Omental fat pad (tissue), 4 donors: Measurements from ENCODE around the gene FANCC. TPM values are rescaled to one million over a fixed set of nuclear protein-coding genes. Genes with fewer than 3 reads are reported as not detected.

Experiments used
- ATAC-seq: fragments of 150-250 bp; one replicate; pipeline ENCODE4 v1.9.1; 2016; ENCODE audit warnings: mild to moderate bottlenecking, moderate library complexity; ENCODE audit not compliant: low FRiP score
- DNase-seq: peaks from one replicate; pipeline ENCODE4 v3.0.0-alpha.2; 2019; ENCODE audit warnings: low spot score
- total RNA-seq, 4 donors: library from RNA; depleted of rRNA; stranded (reverse); fragments of >200 nt; gene quantifications; one replicate each; pipeline ENCODE4 v1.1.0, GENCODE V29; 2016
- TF ChIP-seq, protein P1 (sequence below), 3 donors: fragments of 450-650 bp; IDR thresholded peaks; one replicate each; pipeline ENCODE4 v1.5.1; 2016 to 2017; ENCODE audit warnings: antibody characterized with exemption in 3 of 3, mild to moderate bottlenecking in 3 of 3, moderate library complexity in 2 of 3

Gene FANCC
- total RNA-seq, 4 donors from 2014 or later, result 4.6 to 6.8 (median 6.1) TPM

DNA sequence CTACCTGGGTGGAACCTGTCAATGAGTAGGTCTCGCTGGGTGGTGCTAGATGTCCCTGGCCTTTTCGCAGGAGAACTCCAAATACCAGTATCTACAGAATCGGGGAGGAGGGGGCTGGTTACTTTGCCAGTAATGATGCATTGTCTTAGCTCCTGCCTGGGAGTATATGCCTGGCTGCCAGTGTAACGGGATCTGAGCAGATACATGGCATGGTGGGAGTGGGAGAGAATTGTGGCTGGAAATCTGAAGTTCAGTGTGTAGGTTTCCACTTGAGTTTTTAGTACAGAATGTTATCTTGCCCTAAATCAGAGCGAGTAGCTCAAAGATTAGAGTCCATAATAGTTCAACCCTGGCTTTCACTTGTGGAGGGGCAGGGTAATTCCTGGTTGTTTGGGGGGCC is 38.0 kb upstream of the FANCC start:
- no peak for DNase-seq
- TF ChIP-seq, protein P1, sequence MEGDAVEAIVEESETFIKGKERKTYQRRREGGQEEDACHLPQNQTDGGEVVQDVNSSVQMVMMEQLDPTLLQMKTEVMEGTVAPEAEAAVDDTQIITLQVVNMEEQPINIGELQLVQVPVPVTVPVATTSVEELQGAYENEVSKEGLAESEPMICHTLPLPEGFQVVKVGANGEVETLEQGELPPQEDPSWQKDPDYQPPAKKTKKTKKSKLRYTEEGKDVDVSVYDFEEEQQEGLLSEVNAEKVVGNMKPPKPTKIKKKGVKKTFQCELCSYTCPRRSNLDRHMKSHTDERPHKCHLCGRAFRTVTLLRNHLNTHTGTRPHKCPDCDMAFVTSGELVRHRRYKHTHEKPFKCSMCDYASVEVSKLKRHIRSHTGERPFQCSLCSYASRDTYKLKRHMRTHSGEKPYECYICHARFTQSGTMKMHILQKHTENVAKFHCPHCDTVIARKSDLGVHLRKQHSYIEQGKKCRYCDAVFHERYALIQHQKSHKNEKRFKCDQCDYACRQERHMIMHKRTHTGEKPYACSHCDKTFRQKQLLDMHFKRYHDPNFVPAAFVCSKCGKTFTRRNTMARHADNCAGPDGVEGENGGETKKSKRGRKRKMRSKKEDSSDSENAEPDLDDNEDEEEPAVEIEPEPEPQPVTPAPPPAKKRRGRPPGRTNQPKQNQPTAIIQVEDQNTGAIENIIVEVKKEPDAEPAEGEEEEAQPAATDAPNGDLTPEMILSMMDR (IDR thresholded peaks at IDR 0.05), result no peak
- ATAC-seq, result no peak

- no peak for ATAC-seq
- TF ChIP-seq, protein P1 (IDR thresholded peaks at IDR 0.05), result no peak
- DNase-seq, result no peak
Observed at GRCh38 chr9:95351051-95351450, 33.5 kb upstream of the FANCC start.

DNA sequence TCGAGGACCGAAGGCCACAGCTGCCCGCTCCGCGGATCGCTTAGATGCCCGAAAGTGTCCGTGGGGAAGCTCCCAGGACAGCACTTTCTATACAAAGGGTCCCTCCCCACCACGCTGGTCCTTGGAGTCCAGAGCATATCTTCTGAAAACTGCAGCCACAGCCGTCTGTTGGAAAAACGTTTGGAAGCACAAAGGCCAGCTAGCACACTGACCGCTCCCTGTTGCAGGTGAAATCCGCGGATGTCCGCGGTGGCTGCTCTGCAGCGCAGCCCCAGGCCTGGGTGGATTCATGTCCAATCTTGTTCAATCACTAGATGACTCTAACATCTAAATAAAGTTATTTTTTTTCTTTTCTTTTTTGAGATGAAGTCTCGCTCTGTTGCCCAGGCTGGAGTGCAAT is 32.8 kb upstream of the FANCC start:
- TF ChIP-seq, protein P1 (IDR thresholded peaks at IDR 0.05), result no peak
- ATAC-seq (no peak), DNase-seq (no peak)

DNA sequence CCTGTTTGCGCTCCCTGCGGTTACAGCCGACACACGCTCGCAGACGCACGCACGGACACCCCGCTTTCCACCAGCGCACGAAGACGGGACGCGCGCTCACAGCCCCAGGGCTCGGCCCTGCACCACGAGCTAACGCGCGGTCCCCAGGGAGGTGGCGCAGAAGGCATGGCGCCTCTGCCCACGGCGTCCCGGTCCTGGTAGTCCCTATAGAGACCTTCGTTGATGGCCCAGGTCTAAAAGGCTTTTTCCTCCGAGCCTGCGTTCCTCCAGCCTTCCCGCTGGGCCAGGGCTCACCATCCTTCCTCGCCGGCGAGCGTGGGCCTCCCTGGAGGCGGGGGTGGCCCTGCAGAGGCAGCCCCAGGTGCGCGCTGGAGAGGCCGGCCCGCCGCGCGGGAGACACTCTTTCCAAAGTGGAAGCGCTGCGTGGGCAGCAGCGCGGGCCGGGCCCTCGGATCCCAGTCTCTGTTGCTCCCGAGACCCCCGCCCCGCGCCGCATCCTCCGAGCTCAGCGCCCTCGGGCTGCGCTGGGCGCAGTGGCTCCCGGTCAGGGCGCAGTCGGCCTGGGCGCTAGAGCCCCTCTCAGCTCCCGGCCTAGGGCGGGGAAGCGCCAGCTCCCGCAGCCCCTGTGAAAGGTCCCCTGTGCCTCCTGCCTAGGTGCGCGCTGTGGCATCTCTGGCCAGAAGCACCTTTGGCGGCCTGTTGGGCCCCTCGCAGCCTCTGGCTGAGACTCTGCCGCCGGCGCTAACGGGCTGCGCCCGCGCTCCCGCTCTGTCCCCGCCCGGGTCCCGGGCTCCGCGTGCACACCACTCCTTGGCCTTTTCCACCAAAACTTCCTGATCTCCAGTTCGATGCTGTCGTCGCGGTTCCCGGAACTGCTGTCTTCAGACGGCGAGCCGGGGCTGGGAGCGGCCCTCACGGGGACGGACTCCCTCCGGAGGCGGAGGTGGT is 31.9 kb upstream of the FANCC start:
- TF ChIP-seq, protein P1 (IDR thresholded peaks at IDR 0.05), result no peak
- ATAC-seq (no peak), DNase-seq (no peak)

- DNase-seq (no peak), ATAC-seq (no peak)
- TF ChIP-seq, protein P1 (IDR thresholded peaks at IDR 0.05), result no peak
Observed at GRCh38 chr9:95346021-95346420, 28.5 kb upstream of the FANCC start.

- ATAC-seq (no peak), DNase-seq (no peak)
- TF ChIP-seq, protein P1 (IDR thresholded peaks at IDR 0.05), result no peak
Observed at GRCh38 chr9:95344735-95345325, 27.3 kb upstream of the FANCC start.
